GM19468 (cell line): ENCODE results near the gene PRICKLE2.

Experiments
- ATAC-seq: cut with Tn5 transposase; IDR thresholded peaks from one replicate; pipeline ENCODE4 v1.9.1; 2021; ENCODE audit warnings: mild to moderate bottlenecking, moderate library complexity, moderate number of reproducible peaks; ENCODE audit not compliant: unreplicated experiment; ENCODE audit errors: extremely low read depth

Gene PRICKLE2

DNA sequence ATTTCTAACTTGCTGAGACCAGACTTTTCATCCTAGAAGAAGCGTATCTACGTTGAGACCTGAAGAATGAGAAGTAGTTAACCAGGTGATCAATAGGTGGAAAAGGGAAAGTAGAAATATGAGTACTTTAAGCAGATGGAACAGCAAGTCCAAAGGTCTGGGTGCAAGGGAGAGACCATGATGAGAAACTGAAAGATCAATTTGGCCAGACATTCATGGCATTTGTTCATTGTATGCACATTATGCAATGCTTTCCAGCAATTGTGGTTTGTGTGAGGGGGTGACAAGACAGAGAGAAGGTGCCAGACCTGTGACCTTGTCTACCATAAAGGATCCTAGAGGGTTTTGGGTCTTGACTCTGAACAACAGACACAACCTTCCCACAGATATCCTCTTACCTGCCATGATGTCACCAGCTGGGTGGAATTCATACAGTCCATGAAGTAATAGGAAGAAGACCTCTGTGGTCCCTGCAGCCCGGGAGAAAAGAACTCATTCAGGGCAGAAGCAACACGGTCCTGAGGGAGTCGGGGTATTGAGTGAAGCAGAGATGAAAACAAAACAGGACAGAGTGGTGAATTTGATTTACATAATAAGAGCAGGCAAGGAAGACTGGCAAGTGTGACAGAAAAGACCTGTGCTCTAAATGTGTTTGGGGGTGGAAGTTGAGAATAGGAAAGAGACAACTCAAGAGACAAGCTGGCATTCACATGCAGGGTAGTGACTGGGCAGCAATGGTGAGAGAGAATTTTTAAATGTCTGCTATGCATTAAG, 138.6 kb downstream of the PRICKLE2 start:
- ATAC-seq: no peak

DNA sequence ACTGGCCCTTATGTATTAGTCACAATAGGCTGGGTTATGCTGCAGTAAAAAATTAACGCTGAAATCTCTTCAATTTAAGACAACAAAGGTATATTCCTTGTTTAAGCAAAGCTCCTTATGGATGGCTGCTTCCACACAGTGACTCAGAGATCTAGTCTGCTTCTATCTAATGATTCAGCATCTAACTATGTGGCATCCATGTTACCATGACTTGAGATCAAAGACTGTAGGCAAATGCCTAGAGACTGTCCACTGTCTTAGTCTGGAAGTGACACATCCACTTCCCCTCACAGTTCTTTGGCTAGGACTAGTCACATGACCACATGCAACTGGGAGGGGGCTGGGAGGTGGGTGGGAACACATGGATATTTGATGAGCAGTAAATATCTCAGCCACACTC, 140.6 kb downstream of the PRICKLE2 start:
- no peak for ATAC-seq

DNA sequence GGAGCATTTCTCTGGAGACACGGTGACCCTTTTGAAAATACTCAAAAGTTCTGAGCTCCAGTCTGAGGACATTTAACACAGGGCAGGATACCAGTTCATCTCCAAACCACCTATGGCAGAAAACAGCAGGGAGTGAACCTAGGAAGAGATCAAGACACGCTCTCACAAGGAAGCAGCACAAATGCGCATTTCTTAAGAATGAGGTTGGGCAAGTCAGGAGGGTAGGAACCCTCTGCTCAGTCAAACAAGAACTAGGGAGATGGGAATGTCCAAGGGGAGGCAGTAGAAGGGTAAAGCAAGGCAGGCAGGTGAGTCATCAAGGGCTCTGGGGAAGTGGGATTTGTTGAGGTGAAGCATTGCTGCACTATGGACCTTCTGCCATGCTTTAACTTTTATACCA, 141.7 kb downstream of the PRICKLE2 start:
- ATAC-seq: no peak

DNA sequence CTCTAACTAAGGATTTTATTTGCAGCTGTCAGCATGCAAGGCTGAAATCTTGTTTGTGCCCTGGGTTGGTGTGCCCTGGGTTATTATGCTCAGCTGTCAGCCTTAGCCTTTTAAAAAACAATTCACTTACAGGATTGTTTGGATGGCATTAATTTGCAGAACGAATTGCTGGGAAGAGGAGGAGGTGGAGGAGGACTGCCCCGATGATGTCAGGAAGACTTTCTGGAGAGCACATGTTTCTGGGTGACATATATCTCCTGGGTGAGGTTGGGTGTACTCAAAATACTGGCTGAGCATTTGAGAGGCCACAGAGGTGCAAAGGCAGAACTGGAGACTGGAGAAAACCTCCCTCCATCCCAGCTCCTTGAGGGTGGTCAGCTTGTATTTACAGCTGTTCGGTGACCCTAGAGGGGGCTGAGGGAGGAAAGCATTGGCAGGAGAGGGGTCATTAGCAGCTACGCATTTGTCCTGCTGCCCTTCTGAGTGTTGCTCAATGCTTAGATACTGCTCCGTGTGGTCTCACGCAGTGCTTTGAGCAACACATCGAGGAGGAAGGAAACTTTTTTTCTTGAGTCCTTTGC, 142.2 kb downstream of the PRICKLE2 start:
- ATAC-seq: no peak

DNA sequence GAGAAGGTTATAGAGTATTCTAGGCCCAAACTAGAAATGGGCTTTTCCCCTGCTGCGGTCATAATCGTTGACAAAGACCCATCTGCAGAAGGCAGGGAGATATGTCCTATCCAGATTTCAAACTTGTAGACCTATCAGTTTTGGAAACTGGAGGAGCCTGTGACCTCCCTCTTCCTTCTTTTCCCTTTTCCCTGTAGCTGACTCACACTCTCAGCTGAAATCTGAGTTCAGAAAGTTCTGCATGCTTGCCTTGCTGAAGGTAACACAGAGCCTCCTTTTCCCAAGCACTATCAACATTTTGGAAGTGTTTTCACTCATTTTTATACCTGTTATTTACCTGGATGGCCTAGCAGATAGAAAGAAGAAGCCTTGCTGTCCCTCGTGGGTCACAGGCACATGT, 142.9 kb downstream of the PRICKLE2 start:
- no peak for ATAC-seq

DNA sequence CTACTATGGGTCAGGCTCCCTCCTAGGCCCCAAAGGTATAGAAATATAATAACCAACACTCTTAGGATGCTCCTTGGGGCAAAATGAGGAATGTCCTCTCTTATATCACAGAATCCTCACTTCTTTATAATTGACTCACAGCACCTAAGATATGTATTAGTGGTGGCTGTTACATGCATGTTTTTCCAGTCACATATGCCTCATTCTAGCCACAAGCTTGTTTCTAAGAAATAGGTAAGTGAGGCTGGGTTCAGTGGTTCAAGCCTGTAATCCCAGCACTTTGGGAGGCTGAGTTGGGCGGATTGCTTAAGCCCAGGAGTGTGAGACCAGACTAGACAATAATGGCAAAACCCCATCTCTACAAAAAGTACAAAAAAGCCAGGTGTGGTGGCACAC, 144.0 kb downstream of the PRICKLE2 start:
- ATAC-seq: no peak

DNA sequence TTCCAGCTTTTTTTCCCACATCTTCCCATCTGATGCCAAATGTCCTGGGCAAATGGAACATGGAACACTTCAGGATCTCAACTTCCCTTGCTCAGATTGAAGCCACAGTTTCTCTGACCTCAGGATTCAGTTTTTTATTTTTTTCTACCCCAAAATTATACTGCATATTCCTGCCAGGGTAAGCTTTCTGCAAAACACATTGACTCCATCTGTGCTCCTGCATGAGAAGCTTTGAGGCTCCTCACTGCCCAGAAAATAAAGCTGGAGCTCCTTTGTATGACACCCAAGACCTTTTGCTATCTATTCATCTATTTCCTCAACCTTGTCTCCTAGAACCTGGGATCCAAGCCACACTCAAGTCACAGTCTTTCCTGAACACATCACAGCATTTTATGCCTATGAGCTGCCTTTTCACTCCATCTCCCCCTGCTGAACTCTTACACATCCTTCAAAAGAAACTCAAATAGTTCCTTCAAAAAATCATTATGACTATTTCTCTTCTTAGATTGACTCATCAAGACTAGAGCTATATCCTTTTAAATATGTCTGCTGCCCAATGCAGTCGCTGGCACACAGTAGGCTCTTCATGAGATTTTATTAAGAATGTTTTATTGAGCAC, 144.5 kb downstream of the PRICKLE2 start:
- ATAC-seq: no peak

DNA sequence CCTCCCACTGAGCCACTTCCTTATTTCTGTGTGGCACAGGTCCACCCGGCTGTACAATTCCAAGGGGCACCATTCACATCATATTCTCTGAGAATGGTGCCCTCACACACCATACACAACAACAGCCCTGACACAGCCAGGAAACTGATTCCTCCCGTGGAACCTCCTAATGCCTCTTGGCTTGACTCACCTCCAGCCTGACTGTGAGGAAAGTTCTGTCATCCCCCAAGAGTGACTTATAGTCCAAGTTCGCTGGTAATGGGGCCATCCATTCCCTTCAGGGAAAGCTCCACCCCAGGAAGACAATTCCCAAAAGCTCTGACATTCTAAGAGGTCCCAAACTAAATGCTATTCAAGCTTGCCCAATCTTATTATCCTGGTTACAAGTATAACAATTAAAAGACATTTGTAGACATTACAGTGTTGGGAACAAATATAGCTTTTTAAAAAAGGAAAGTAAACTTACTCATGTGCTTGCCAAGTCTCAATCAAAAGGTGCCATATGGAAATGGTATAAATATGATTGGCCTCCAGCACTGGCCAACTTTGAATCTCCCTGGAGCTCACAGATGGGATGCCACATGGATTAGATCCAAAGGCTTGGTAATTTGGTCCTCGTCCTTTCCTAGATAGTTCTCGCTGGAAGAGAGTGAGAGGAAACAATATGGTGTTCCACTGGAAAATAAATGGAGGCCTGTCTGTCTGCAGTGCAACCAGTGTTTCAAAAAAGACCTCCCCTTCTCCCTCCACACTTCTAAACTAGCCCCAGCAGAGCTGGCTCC, 145.7 kb downstream of the PRICKLE2 start:
- ATAC-seq: no peak

DNA sequence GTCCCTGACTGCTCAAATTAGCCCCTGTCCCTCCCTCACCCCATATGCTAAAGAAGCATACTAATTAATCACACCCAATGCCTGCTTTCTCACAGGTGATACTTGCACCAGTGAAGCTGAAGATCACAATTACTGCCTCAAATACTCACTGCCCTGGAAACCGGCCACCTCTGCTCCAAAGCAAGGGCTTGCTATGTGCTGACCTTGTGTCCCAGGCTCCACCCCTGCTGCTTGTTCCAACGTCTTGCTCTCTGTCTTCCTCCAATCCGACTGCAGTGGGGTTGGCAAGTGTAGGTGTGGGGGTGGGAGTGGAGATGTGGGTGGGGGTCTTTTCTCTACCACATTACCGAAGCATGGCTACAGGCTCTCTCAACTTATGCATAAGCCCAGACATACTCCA, 146.3 kb downstream of the PRICKLE2 start:
- no peak for ATAC-seq

DNA sequence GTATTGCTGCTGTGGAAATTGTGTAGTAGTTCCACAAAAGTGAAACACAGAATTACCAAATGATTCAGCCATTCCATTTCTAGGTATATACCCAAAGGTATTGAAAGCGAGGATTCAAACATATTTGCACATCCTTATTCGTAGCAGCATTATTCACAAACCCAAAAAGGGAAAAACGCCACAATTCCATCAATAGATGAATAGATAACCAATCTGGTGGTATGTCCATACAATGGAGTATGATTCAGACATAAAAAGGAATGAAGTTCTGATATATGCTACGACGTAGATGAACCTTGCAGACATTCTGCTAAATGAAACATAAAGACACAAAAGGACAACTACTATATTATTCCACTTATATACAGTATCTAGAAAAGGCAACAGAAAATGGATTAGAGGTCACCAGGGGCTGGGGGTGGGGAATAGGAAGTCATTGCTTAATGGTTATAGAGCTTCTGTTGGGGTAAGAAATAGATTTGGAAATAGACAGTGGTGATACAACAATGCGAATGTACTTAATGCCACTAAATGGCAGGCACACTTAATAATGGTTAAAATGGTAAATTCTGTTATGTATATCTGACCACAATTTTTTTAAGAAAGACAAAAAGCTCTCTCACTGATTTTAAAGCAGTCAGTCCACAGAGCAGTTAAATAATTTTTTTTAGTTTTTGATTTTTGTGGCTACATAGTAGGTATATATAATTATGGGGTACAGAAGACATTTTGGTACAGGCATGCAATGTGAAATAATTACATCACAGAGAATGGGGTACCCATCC, 150.2 kb downstream of the PRICKLE2 start:
- ATAC-seq: no peak

DNA sequence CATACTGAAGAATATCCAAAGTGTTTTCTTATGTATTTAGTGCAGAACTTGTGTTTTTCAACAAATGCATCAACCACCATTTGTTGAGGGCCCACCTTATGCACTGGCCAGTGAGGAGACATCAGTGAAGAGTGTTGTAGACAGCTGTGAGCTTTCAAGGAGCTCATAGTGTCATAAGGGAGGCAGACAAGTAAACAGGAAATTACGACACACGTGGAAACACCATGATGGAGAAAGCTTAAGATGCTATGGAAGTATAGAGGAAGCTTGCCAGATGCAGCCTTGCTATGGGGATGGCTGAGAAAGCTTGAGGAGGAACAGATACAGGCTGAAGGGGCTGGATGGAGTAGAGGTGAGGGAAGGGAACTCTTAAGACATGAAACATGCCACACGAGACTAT, 151.2 kb downstream of the PRICKLE2 start:
- ATAC-seq: no peak

DNA sequence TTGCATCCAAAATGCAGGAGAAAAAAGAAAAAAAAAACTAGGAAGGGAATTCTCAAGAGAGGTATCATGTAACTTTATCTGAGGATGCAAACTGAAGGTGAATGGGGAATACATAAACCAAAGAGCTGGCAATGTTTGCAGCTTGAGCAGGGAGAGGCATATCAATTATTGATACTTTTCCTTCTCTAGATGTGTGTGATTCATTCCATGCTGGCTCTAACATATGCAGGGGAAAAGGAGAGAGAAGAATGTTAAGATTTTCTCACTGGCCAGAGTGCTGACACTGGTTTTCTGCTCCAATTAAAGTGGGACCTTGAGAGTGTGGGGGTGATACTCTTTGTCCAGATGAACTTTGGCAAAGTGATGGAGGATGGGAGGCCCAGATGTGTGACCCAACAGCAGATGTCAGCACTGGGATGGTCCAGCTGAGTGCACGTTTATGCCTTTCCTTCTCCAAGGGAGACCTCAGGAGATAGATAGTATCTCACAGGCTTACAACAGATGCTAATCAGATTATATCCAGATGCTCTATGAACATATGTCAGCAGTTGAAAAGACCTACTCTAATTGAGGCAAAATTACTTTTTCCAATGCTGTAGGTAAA, 152.0 kb downstream of the PRICKLE2 start:
- ATAC-seq: no peak

DNA sequence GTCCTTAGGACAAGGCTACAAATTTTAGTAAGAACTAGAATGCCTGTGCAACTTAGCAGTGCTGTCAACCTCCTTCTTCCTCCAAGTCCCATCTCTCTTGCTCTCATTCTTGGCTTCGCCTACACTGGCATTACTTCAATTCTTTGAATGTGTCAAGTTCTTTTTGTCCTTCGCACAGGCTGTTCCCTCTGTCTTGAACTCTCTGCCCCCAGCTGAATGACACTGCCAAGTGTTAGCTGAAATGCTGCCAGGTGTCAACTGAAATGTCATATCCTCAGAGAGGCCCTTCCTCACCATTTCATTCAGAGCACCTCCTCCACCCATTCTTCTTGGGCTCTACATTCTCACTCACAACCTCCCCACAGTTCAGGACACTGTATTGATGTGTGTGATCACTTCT, 153.1 kb downstream of the PRICKLE2 start:
- no peak for ATAC-seq

DNA sequence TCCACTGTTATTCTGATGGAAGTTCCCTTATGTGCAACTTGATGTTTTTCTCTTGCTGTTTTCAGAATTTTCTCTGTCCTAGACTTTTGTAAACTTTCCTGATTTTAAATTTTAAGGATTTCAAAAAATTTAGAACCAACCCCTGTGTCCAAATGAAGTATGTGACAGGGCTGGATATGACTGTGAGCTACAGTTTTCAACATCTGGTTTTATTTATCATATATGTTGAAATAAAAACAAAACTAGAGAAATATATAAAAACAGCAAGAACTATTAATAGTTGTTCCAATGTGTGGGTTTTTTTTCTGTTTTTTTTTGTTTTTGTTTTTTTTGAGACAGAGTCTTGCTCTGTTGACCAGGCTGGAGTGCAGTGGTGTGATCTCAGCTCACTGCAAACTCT, 154.6 kb downstream of the PRICKLE2 start:
- no peak for ATAC-seq

DNA sequence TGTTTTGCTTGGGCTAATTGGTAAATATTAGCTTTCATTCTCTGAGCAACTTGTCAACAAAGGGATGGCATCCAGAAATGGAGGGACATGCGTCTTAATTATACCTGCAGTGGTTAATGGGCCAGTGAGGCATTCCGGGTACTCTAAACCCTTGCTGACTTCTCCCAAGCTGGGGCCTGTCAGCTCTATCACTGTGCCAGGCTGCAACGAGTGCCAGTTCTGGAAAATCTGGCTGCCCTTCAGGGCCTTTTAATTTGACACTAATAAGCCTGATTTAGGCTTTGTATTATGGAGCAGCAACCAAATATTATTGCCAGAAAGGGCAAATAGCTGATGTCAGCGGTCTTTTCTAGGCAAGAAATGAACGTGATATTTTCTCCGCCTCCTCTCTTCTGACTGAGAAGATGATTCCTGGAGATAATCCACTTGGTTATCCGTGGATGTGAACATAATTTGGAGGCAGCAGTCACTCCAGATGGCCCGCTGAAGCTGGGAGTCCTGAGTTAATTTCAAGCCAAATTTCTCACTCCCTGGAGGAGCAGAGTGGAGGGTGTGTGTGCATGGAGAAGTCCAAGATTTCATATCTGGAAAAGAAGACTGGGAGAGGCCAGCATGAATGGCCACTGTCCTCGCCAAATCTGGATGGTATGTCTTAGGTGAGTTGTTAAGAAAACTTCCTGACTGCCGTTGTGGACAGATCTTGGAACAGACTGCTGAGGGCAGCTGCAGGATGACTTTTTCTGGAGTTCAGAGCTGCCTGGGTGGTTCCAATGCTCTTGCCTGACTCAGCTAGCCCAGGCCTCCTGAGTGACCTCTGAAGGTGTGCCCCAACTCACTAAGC, 157.5 kb downstream of the PRICKLE2 start:
- ATAC-seq: no peak

DNA sequence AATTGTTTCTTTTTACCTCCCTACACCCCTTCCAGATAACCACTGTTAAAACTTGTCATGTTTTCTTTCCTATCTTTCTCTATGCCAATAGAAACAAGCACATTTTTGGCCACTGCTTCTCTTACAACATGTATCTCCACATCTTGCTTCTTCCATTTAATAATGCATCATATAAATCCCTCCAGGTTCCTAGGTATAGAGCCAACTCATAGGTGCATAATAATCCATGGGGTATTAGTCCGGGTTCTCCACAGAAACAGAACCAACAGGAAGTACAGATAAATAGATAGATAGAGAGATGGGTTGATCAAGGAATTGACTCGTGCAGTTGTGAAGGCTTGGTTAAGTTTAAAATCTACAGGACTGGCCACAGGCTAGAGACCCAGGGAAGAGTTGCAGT, 160.5 kb downstream of the PRICKLE2 start:
- no peak for ATAC-seq

DNA sequence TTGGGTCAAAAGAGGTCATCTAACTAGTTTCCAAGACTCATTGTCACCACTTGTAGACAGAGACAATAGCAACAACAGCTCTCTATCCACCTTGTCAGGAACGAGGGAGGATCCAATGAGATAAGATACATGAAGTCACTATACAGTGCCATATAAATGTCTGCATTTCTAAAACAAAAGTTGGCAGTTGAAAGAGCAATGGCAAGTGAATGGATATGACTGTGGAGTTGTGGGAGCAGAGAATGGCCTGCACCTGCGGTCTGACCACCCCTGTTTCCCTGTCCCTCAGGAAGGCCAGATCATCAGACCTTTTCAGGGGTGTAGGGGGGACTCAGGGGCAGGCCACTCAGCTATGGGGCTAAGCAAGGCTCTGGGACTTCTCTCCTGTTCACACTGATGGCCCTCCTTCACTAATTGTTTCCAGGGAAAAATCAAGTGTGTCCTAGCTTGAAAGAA, 161.3 kb downstream of the PRICKLE2 start:
- ATAC-seq: no peak

DNA sequence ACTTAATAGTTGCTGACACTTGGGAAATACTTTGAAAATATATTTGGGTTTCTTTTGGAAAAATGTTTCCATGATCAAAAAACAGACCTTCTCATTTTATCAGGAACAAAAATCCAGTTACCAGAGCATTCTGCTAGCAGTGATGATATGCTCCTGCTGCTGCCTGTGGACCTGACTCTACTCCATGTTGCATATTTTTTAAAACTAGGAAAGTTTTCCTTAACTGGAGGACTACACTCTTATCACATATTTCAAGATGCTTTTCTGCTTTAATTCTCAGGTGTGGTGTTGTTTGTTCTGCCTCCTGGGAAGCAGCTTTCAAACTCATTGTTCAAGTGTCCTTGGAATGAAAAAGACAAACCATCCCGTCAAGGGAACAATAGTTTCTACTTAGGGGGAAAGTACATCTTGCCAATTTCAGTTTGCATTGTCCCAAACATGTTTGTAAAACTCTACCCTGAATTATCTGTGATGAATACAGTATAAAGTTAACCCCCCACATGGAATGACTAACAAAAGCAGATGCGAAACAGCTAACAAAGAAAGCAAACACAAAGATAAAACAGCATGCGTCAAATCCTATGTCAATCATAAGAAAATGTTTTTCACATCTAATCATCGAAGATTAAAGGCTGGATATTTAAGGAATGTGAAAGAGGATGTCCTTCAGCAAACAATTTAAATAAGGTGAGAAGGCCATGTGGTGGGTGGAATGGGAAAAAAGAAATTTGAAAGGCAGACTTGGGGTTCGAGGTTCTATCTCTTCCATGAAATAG, 161.9 kb downstream of the PRICKLE2 start:
- ATAC-seq: no peak
